SU-DHL-6 (cell line): ENCODE results near the gene PILRB.
"Not testable (repeated sequence)": the region's sequence is repeated elsewhere in the genome, so short reads cannot be mapped to it uniquely, and the experiment has no call there.

Experiments
- CTCF ChIP-seq: fragments of 200-600 bp; sonication (generic); IDR thresholded peaks from one replicate; pipeline ENCODE4 v1.5.1; 2017; ENCODE audit warnings: antibody characterized with exemption, mild to moderate bottlenecking, low read length, moderate library complexity; ENCODE audit not compliant: insufficient read depth, poor library complexity, severe bottlenecking
- EZH2phosphoT487 ChIP-seq: fragments of 200-600 bp; sonication (generic), shearing (Covaris generic); conservative IDR thresholded peaks from 2 replicates; pipeline ENCODE4 v1.6.1; 2018; ENCODE audit warnings: mild to moderate bottlenecking, antibody characterized with exemption, low read length, moderate library complexity, mixed read lengths

DNA sequence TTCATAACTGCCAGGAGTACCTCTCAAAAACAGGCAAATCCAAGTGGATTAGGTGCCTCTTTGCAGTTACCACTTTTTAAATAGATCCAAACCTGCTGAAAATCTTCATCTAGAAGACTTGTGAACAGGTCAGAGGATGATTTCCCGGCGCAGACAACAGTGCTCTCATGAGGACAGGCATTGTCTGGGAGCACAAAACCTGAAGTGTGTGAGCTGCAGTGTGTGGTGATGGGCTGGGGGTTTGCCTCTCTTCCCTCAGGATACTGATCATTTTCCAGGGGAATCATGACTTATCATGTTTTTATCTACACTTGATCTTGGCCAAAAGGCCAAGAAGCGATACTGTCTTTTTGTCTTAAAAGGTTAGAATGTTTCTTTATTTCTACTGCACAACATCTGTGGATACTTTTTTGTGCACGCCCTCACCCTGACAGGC lies 13.8 kb upstream of the PILRB start:
- TF ChIP-seq CTCF, EZH2phosphoT487: not testable (repeated sequence)
